ENCODE measurements around the gene DNAJC8. TPM values are rescaled to one million over a fixed set of nuclear protein-coding genes. Genes with fewer than 3 reads are reported as not detected.

DNAJC8 gene
- total RNA-seq, 1 experiment from 2014 or later: 60.0 TPM

DNA sequence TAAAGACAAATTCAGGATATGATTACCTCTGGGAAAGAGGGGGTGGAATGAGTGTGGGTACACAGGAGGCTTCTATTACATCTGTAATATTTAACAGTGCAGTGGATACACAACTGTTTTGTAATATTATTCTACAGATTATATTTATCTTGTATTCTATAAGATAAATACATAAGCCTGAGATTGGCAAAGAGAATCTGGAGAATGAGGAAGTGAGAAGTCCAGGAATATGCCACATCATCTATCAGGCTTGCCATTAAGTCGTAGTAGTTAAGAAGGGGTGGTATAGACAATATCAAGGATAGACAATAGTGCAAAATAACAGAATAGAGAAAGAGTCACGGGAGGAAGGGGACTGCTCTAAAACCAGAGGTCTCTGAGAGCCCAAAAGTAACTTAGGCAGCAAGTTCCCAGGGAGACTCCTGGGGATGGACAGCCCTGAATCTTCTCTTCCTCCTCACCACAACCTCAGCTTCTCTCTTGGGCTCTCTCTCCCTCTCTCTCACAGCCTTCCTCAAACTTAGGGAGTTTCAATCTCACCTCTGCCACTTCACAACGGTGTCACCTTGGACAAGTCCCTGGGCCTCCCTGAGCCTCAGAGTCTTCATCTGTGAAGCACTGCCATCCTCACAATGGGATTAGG is 42.4 kb downstream of the DNAJC8 start:
- TF ChIP-seq, protein P1, sequence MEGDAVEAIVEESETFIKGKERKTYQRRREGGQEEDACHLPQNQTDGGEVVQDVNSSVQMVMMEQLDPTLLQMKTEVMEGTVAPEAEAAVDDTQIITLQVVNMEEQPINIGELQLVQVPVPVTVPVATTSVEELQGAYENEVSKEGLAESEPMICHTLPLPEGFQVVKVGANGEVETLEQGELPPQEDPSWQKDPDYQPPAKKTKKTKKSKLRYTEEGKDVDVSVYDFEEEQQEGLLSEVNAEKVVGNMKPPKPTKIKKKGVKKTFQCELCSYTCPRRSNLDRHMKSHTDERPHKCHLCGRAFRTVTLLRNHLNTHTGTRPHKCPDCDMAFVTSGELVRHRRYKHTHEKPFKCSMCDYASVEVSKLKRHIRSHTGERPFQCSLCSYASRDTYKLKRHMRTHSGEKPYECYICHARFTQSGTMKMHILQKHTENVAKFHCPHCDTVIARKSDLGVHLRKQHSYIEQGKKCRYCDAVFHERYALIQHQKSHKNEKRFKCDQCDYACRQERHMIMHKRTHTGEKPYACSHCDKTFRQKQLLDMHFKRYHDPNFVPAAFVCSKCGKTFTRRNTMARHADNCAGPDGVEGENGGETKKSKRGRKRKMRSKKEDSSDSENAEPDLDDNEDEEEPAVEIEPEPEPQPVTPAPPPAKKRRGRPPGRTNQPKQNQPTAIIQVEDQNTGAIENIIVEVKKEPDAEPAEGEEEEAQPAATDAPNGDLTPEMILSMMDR (IDR thresholded peaks at IDR 0.05; ENCODE audit: unreplicated experiment): no peak
- DNase-seq (ENCODE audit: unreplicated experiment): no peak
- intact Hi-C loops (cut with micrococcal nuclease): no loop called here
- no peak overlapping the region for H3K4me3 Mint-ChIP-seq (ENCODE audit: unreplicated experiment)
- ChIA-PET CTCF (no interaction called here), POLR2A (no interaction called here)
- no peak overlapping the region for H3K27ac Mint-ChIP-seq (ENCODE audit: low read depth, unreplicated experiment)
- peaks cover 8% of the 10 kb centered on the region for H3K4me1 Mint-ChIP-seq (ENCODE audit: insufficient read depth, unreplicated experiment)
- no peaks in the 10 kb centered on the region for H3K9me3 Mint-ChIP-seq (ENCODE audit: unreplicated experiment)
- H3K36me3 Mint-ChIP-seq (ENCODE audit: insufficient read depth, unreplicated experiment): no peaks in the 10 kb centered on the region
- H3K27me3 Mint-ChIP-seq (ENCODE audit: insufficient read depth, unreplicated experiment): no peaks in the 10 kb centered on the region
- no TSS peak for BruUV-seq (replicated peaks)

- H3K4me3 Mint-ChIP-seq (ENCODE audit: unreplicated experiment): no peak overlapping the region
- POLR2A ChIA-PET: interaction anchor here (1.3 kb wide), 1 partner anchor 9 kb away, joined by 6 read pairs; no protein-coding TSS in a partner anchor
- no peak for DNase-seq (ENCODE audit: unreplicated experiment)
- no peak overlapping the region for H3K27ac Mint-ChIP-seq (ENCODE audit: low read depth, unreplicated experiment)
- H3K9me3 Mint-ChIP-seq (ENCODE audit: unreplicated experiment): no peaks in the 10 kb centered on the region
- intact Hi-C loops (cut with micrococcal nuclease): no loop called here
- peaks cover 6% of the 10 kb centered on the region for H3K36me3 Mint-ChIP-seq (ENCODE audit: insufficient read depth, unreplicated experiment)
- H3K4me1 Mint-ChIP-seq (ENCODE audit: insufficient read depth, unreplicated experiment): peaks cover 9% of the 10 kb centered on the region
- H3K27me3 Mint-ChIP-seq (ENCODE audit: insufficient read depth, unreplicated experiment): no peaks in the 10 kb centered on the region
- no TSS peak for BruUV-seq (replicated peaks)
- TF ChIP-seq, protein P1 (IDR thresholded peaks at IDR 0.05; ENCODE audit: unreplicated experiment): no peak
- CTCF ChIA-PET: interaction anchor here (0.7 kb wide), 2 partner anchors 20 to 88 kb away, joined by 3 read pairs; no protein-coding TSS in a partner anchor
Measured at GRCh38 chr1:28185071-28185470, 47.8 kb downstream of the DNAJC8 start.

DNA sequence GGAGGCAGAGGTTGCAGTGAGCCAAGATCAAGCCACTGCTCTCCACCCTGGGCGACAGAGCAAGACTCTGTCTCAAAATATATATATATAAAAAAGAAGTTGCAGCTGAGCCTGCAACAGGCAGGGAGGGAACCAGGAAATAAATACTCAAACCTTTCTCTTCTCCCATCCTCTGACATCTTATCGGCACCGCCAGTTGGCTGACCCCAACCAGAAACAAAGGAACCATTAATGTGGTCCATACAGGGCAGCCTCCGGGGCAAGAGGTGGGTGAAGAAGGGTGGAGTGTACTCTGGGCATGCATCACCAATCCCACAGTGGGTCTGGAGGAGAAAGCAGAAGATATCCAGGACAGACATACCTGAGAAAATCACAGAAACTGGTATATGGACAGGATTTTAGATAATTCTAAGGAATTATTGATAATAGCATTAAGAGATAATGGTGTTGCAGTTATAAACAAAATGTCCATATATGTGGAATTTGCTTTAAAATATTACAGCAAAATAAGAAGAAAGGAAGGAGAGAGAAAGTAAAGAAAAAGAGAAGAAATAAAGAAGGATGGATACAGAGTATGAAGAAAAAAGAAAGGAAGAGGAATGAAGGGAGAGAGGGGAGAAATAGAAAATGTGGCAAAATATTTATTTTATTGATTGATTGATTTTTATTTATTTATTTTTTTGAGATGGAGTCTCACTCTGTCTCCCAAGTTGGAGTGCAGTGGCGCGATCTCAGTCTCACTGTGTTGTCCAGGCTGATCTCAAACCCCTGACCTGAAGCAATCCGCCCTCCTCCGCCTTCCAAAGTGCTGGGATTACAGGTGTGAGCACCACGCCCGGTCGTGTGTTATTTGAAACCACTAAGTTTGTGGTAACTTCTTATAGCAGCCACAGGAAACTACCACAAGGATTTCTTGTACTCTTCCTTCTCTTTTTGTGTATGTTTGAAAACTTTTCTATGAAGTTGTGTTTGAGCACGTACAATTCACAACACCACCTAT is 52.2 kb downstream of the DNAJC8 start:
- H3K27me3 Mint-ChIP-seq (ENCODE audit: insufficient read depth, unreplicated experiment): no peaks in the 10 kb centered on the region
- H3K4me1 Mint-ChIP-seq (ENCODE audit: insufficient read depth, unreplicated experiment): peaks cover 9% of the 10 kb centered on the region
- no TSS peak for BruUV-seq (replicated peaks)
- intact Hi-C loops (cut with micrococcal nuclease): no loop called here
- ChIA-PET CTCF (no interaction called here), POLR2A (no interaction called here)
- peaks cover 6% of the 10 kb centered on the region for H3K36me3 Mint-ChIP-seq (ENCODE audit: insufficient read depth, unreplicated experiment)
- TF ChIP-seq, protein P1 (IDR thresholded peaks at IDR 0.05; ENCODE audit: unreplicated experiment): no peak
- no peaks in the 10 kb centered on the region for H3K9me3 Mint-ChIP-seq (ENCODE audit: unreplicated experiment)
- H3K4me3 Mint-ChIP-seq (ENCODE audit: unreplicated experiment): no peak overlapping the region
- no peak for DNase-seq (ENCODE audit: unreplicated experiment)
- H3K27ac Mint-ChIP-seq (ENCODE audit: low read depth, unreplicated experiment): no peak overlapping the region

GRCh38 chr1:28178690-28179485 is 53.9 kb downstream of the DNAJC8 start:
- no TSS peak for BruUV-seq (replicated peaks)
- CTCF ChIA-PET: no interaction called here
- no peak overlapping the region for H3K27ac Mint-ChIP-seq (ENCODE audit: low read depth, unreplicated experiment)

More at GRCh38 chr1:28178690-28179485, 53.9 kb downstream of the DNAJC8 start:
- H3K4me3 Mint-ChIP-seq (ENCODE audit: unreplicated experiment): no peak overlapping the region
- no peak for DNase-seq (ENCODE audit: unreplicated experiment)
- TF ChIP-seq, protein P1 (IDR thresholded peaks at IDR 0.05; ENCODE audit: unreplicated experiment): no peak
- no peaks in the 10 kb centered on the region for H3K27me3 Mint-ChIP-seq (ENCODE audit: insufficient read depth, unreplicated experiment)
- intact Hi-C loops (cut with micrococcal nuclease): no loop called here
- POLR2A ChIA-PET: no interaction called here
- peaks cover 6% of the 10 kb centered on the region for H3K36me3 Mint-ChIP-seq (ENCODE audit: insufficient read depth, unreplicated experiment)
- H3K9me3 Mint-ChIP-seq (ENCODE audit: unreplicated experiment): no peaks in the 10 kb centered on the region
- H3K4me1 Mint-ChIP-seq (ENCODE audit: insufficient read depth, unreplicated experiment): peaks cover 9% of the 10 kb centered on the region

Measured in MCF 10A (cell line).